ENCODE results near the gene PRR33. TPM values are rescaled to one million over a fixed set of nuclear protein-coding genes. Genes with fewer than 3 reads are reported as not detected.
A peak's percentile ranks its signal among the peaks of the same experiment; 100 is the strongest.

PRR33 gene
- total RNA-seq, 1 donor from 2014 or later: not detected

GRCh38 chr11:1917523-1918435 lies 26.1 kb upstream of the PRR33 start:
- Histone ChIP-seq H3K4me1 (peaks cover 40% of the 10 kb centered on the region), H3K9me3 (no peaks in the 10 kb centered on the region), H3K27me3 (no peaks in the 10 kb centered on the region), H3K4me3 (no peak overlapping the region), H3K36me3 (no peaks in the 10 kb centered on the region), H3K27ac (peak overlapping the region; percentile 31)
- peak in 1 of 2 donors; percentile 87 for DNase-seq (ENCODE audit: extremely low spot score in 2 of 2)
- peak in 2 of 3 experiments; percentile 13 to 39 for TF ChIP-seq CTCF (IDR thresholded peaks at IDR 0.05)
- no peak for TF ChIP-seq POLR2AphosphoS5 (IDR thresholded peaks at IDR 0.05; ENCODE audit: insufficient read depth in 1 of 2, low read depth in 1 of 2)
- intact Hi-C loops (cut with DNase I): no loop called here

- no peak for TF ChIP-seq POLR2AphosphoS5 (IDR thresholded peaks at IDR 0.05; ENCODE audit: insufficient read depth in 1 of 2, low read depth in 1 of 2)
- TF ChIP-seq CTCF (IDR thresholded peaks at IDR 0.05): no peak
- TF ChIP-seq POLR2A (IDR thresholded peaks at IDR 0.05): no peak
- Histone ChIP-seq H3K4me3 (no peak overlapping the region), H3K4me1 (peaks cover 33% of the 10 kb centered on the region), H3K27ac (peak overlapping the region; percentile 31), H3K9me3 (no peaks in the 10 kb centered on the region), H3K27me3 (no peaks in the 10 kb centered on the region), H3K36me3 (no peaks in the 10 kb centered on the region)
- no peak for DNase-seq (ENCODE audit: extremely low spot score in 2 of 2)
- intact Hi-C loops (cut with DNase I): loop anchor here (1.0 kb wide), 1 partner anchor 24 kb away; no protein-coding TSS in a partner anchor
Measured at GRCh38 chr11:1916986-1917522, 25.4 kb upstream of the PRR33 start.

GRCh38 chr11:1916132-1916985 lies 24.7 kb upstream of the PRR33 start:
- Histone ChIP-seq H3K9me3 (no peaks in the 10 kb centered on the region), H3K27me3 (no peaks in the 10 kb centered on the region), H3K36me3 (no peaks in the 10 kb centered on the region), H3K4me1 (peaks cover 26% of the 10 kb centered on the region), H3K4me3 (no peak overlapping the region), H3K27ac (no peak overlapping the region)
- TF ChIP-seq CTCF (IDR thresholded peaks at IDR 0.05) (no peak), POLR2AphosphoS5 (IDR thresholded peaks at IDR 0.05; ENCODE audit: insufficient read depth in 1 of 2, low read depth in 1 of 2) (no peak), POLR2A (IDR thresholded peaks at IDR 0.05) (no peak)
- intact Hi-C loops (cut with DNase I): loop anchor here (1.0 kb wide), 1 partner anchor 23 kb away; no protein-coding TSS in a partner anchor
- no peak for DNase-seq (ENCODE audit: extremely low spot score in 2 of 2)

GRCh38 chr11:1915795-1916131 lies 24.1 kb upstream of the PRR33 start:
- H3K27ac ChIP-seq: no peak overlapping the region
- intact Hi-C loops (cut with DNase I): loop anchor here (1.0 kb wide), 1 partner anchor 22 kb away; no protein-coding TSS in a partner anchor
- DNase-seq (ENCODE audit: extremely low spot score in 2 of 2): no peak
- H3K9me3 ChIP-seq: no peaks in the 10 kb centered on the region
- H3K27me3 ChIP-seq: no peaks in the 10 kb centered on the region
- H3K36me3 ChIP-seq: no peaks in the 10 kb centered on the region
- peaks cover 22% of the 10 kb centered on the region for H3K4me1 ChIP-seq
- TF ChIP-seq POLR2AphosphoS5 (IDR thresholded peaks at IDR 0.05; ENCODE audit: insufficient read depth in 1 of 2, low read depth in 1 of 2) (no peak), CTCF (IDR thresholded peaks at IDR 0.05) (no peak), POLR2A (IDR thresholded peaks at IDR 0.05) (no peak)
- no peak overlapping the region for H3K4me3 ChIP-seq
